ENCODE data around the gene SPP1.

Gene SPP1

GRCh38 chr4:88006956-88007303, 31.4 kb downstream of the SPP1 start:
- H4K20me1 ChIP-seq (ENCODE audit: insufficient read depth): peaks cover 11% of the 10 kb centered on the region; the same call in 1 of the 2 replicates
- no peak overlapping the region for H3K27ac ChIP-seq
- H3K79me2 ChIP-seq (ENCODE audit: insufficient read depth, low read depth): peaks cover 33% of the 10 kb centered on the region
- peak overlapping the region; percentile 31 for H3K4me2 ChIP-seq
- H2AFZ ChIP-seq (ENCODE audit: low read depth): peak overlapping the region; percentile 70
- H3K4me1 ChIP-seq (ENCODE audit: low read depth, poor library complexity, severe bottlenecking): peaks cover 26% of the 10 kb centered on the region
- H3K9ac ChIP-seq: no peak overlapping the region; the same call in 1 of the 2 replicates
- no peaks in the 10 kb centered on the region for H3K36me3 ChIP-seq (ENCODE audit: insufficient read depth)
- H3K27me3 ChIP-seq (ENCODE audit: insufficient read depth, low read depth): peaks cover 7% of the 10 kb centered on the region; the same call in 1 of the 2 replicates
- H3K4me3 ChIP-seq (IDR thresholded peaks at IDR 0.05; ENCODE audit: insufficient read depth, low read depth, low read length): peak overlapping the region; percentile 5
- TF ChIP-seq CTCF (conservative IDR thresholded peaks at IDR 0.05; ENCODE audit: low read depth, low read length): no peak

GRCh38 chr4:88007304-88008121, 32.0 kb downstream of the SPP1 start, which contains the start of gene PKD2:
Gene PKD2 (plus strand): TSS chr4:88007635. CDS start chr4:88007734, 99 bp downstream.
- no peaks in the 10 kb centered on the region for H3K36me3 ChIP-seq (ENCODE audit: insufficient read depth)
- peak within 1 kb of the TSS; percentile 70 for H2AFZ ChIP-seq (ENCODE audit: low read depth)
- H3K4me3 ChIP-seq (IDR thresholded peaks at IDR 0.05; ENCODE audit: insufficient read depth, low read depth, low read length): peak within 1 kb of the TSS; percentile 97
- H3K4me1 ChIP-seq (ENCODE audit: low read depth, poor library complexity, severe bottlenecking): peaks cover 26% of the 10 kb centered on the region
- H3K27ac ChIP-seq: 0 out of 2 replicates have a peak within 1 kb of the TSS, but pooled peaks have one; percentile 25
- peaks cover 7% of the 10 kb centered on the region; the same call in 1 of the 2 replicates for H3K27me3 ChIP-seq (ENCODE audit: insufficient read depth, low read depth)
- no peak for TF ChIP-seq CTCF (conservative IDR thresholded peaks at IDR 0.05; ENCODE audit: low read depth, low read length)
- peak within 1 kb of the TSS; percentile 91 for H3K4me2 ChIP-seq
- peak within 1 kb of the TSS; percentile 55 for H3K9ac ChIP-seq
- H3K79me2 ChIP-seq (ENCODE audit: insufficient read depth, low read depth): peaks cover 39% of the 10 kb centered on the region
- peaks cover 11% of the 10 kb centered on the region; the same call in 1 of the 2 replicates for H4K20me1 ChIP-seq (ENCODE audit: insufficient read depth)

- 0 out of 2 replicates have a peak overlapping the region, but pooled peaks have one; percentile 25 for H3K27ac ChIP-seq
- peaks cover 45% of the 10 kb centered on the region for H3K79me2 ChIP-seq (ENCODE audit: insufficient read depth, low read depth)
- H3K36me3 ChIP-seq (ENCODE audit: insufficient read depth): no peaks in the 10 kb centered on the region
- peak overlapping the region; percentile 70 for H2AFZ ChIP-seq (ENCODE audit: low read depth)
- peak overlapping the region; percentile 55 for H3K9ac ChIP-seq
- peaks cover 26% of the 10 kb centered on the region for H3K4me1 ChIP-seq (ENCODE audit: low read depth, poor library complexity, severe bottlenecking)
- no peak for TF ChIP-seq CTCF (conservative IDR thresholded peaks at IDR 0.05; ENCODE audit: low read depth, low read length)
- peaks cover 11% of the 10 kb centered on the region; the same call in 1 of the 2 replicates for H4K20me1 ChIP-seq (ENCODE audit: insufficient read depth)
- peaks cover 7% of the 10 kb centered on the region; the same call in 1 of the 2 replicates for H3K27me3 ChIP-seq (ENCODE audit: insufficient read depth, low read depth)
- H3K4me2 ChIP-seq: peak overlapping the region; percentile 91
- H3K4me3 ChIP-seq (IDR thresholded peaks at IDR 0.05; ENCODE audit: insufficient read depth, low read depth, low read length): peak overlapping the region; percentile 97
Observed at GRCh38 chr4:88008122-88008742, 32.7 kb downstream of the SPP1 start.

- peaks cover 11% of the 10 kb centered on the region; the same call in 1 of the 2 replicates for H4K20me1 ChIP-seq (ENCODE audit: insufficient read depth)
Observed at GRCh38 chr4:88008743-88009171, 33.2 kb downstream of the SPP1 start.

More at GRCh38 chr4:88008743-88009171, 33.2 kb downstream of the SPP1 start:
- peaks cover 48% of the 10 kb centered on the region for H3K79me2 ChIP-seq (ENCODE audit: insufficient read depth, low read depth)
- peak overlapping the region; percentile 97 for H3K4me3 ChIP-seq (IDR thresholded peaks at IDR 0.05; ENCODE audit: insufficient read depth, low read depth, low read length)
- H3K4me1 ChIP-seq (ENCODE audit: low read depth, poor library complexity, severe bottlenecking): peaks cover 26% of the 10 kb centered on the region
- H3K27me3 ChIP-seq (ENCODE audit: insufficient read depth, low read depth): peaks cover 7% of the 10 kb centered on the region; the same call in 1 of the 2 replicates
- no peak for TF ChIP-seq CTCF (conservative IDR thresholded peaks at IDR 0.05; ENCODE audit: low read depth, low read length)
- H3K36me3 ChIP-seq (ENCODE audit: insufficient read depth): no peaks in the 10 kb centered on the region
- peak overlapping the region; percentile 55 for H3K9ac ChIP-seq
- peak overlapping the region; percentile 25; the same call in 1 of the 2 replicates for H3K27ac ChIP-seq
- H2AFZ ChIP-seq (ENCODE audit: low read depth): peak overlapping the region; percentile 70; the same call in 1 of the 2 replicates
- H3K4me2 ChIP-seq: peak overlapping the region; percentile 91
